Measurements from ENCODE around the gene SLC16A8. TPM values are rescaled to one million over a fixed set of nuclear protein-coding genes. Genes with fewer than 3 reads are reported as not detected.
"Not testable (repeated sequence)": the region's sequence is repeated elsewhere in the genome, so short reads cannot be mapped to it uniquely, and the experiment has no call there.

The SLC16A8 gene
- polyA plus RNA-seq, 3 donors = 1.6 to 3.0 (median 2.1) TPM

DNA sequence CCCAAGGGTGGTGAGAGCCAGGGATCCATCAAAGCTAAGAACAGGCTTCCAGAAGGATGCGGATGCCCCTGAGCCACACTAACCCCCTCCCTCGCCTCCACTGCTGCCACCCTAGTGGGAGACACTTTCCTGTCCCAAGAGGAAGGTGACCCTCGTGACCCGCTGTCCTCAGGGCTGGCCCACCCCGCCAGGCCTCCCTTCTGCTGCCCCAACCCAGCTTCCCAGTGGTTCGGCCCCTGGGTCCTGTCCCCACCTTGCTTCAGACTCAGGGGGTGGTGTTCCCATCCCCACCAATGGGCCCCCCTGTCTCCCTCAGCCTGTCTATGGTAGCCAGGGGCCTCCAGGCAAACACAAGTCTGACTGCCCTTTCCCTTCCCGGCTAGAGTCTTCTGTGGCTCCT lies 33.3 kb downstream of the SLC16A8 start:
- no peak for DNase-seq

DNA sequence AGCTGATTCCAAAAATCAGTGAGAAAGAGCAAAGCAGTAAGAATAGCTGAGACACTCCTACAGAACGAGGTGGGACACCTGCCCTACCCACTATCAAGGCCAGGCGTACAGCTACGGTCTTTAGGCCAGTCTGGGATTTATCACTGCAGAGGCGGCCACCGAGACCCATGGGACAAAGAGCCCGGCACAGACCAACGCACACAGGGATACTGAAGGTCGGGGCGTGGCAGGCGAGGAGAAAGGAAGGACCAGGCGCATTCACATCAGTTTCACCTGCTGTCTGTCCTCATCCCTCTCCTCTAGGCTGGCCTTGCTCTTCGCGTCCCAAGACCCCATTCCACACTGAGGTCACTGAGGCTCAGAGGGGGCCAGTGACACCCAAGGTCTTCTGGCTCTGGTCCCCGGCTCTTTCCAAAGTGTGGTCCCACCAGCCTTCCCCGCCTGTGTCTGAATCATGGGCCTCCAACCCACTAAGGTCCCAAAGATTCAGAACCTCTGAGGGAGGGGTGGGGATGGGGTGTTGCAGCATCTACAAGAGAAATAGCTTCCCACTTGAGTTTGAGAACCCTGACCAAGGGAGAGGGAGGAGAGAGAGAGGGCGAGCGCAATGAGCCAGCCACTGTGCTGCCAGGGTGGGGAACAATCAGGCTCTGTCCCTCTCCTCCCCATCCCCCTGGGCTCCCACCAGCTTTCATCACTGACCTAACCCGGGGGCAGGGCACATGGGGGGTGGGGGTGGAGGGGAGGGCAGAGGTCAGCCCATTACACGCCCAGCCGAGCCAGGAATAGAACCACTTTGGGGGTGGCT lies 34.0 kb downstream of the SLC16A8 start:
- no peak for DNase-seq

DNA sequence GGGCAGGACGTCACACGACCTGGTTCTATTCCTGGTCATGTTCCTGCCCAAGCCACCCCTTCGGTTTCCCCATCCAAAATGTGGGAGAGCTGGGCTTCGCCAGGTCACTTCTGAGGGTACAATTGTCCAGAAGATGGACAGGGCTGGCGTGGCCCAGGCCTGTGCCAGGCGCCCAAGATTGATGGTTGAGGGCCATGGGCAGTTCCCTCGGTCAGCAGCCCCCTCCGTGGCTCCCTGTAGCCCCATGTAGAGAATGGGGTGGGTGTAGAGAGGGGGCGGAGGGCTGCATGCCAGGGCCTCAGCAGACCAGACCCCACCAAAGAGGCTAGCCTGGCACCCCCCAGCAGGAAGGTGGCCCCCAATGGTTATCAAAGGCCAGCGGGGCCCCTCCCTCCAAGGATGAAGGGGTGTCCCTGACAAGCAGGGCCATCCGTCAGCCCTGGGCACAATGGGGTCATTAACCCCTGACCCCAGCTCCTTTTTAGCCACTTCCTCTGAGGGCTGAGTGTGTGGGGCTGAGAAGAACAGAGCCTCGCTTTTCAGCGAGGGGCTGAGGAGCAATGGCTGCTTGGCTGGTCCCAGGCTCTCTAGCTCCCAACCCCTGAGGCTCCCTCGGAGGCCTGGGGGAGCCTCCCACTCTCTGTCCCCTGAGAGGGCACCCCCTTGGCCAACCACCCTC lies 37.8 kb downstream of the SLC16A8 start:
- no peak for DNase-seq

DNA sequence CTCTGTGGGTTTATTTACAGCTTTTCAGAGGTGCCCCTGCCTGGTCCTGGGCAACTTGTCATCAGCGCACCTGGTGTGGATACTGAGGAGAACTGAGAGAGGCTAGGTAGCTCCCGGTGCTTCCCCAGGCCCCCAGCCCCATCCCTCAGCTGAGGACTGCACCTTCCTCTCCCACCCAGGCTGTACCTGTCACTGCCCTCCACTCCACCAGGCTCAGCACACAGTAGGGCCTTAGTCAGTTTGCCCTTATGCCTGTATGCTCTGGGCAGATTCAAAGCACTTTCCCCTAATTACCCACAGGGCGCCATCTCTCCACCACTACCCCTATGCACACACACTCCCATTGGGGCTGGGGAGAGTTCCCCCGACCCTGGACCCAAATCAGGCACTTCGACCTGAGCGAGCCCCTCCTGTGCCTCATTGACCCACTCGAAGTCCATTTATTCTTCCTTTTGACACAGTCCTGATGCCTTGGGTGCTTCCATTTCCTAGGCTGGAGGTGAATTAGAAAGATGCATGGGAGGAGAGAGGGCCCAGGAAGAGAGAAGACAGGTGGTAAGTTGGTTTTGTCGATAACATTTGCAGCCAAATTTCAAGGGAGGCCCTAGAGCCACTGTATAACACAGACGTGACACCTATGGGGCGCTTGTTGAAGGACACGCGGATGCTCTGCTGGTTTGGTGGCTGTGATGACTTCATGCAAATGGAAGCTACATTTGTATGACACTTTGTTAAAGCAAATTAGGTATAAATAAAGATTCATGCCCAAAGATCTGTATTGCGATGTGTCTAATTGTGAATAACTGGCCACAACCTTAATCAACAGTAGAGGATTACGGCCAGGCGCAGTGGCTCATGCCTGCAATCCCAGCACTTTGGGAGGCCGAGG lies 40.6 kb downstream of the SLC16A8 start:
- DNase-seq = no peak

DNA sequence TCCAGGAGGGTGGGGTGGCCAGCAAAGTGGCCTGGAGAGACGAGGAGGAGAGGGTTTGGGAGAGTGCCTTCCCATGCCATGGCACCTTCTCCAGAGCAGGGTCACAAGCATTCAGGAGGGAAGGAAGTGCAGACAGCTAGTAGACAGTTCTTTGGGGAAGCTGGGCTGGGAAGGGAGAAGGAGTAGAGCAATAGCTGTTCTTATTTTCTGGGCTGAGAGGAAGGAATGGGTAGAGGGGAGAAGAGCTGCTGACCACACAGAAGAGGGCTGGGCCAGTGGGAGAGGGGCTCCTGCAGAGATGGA lies 41.5 kb downstream of the SLC16A8 start:
- DNase-seq = no peak

DNA sequence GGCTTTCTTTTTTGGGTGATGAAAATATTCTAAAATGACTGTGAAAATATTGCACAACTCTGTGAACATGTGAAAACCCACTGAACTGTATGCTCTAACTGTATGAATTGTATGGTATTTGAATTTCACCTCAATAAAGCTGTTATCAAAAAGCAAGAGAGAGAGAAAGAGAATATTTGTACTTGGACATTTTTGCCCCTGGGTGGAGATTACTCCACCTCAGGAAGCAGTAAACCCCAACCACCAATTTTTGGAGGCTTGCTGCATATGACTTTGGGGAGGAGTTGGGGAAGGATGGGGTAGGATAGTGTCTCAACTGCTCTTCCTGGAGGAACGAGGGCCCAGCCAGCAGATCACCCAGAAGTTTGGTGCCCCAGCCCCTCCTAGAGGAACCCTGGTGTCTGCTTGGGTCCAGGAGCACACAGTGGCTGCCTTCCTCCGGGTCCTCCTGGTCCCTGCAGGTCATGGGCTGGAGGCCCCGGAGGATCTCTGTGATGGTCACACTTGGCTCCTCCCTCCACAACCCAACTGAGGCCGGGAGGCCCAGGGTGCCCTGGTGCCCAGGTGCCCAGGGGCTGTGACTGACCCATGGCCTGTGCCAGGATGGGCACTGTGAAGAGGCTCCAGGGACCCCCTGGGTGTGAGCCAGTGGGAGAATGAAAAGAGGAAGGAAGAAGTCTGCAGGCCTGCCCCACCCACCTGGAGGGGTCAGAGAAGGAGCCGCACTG lies 42.1 kb downstream of the SLC16A8 start:
- no peak for DNase-seq

DNA sequence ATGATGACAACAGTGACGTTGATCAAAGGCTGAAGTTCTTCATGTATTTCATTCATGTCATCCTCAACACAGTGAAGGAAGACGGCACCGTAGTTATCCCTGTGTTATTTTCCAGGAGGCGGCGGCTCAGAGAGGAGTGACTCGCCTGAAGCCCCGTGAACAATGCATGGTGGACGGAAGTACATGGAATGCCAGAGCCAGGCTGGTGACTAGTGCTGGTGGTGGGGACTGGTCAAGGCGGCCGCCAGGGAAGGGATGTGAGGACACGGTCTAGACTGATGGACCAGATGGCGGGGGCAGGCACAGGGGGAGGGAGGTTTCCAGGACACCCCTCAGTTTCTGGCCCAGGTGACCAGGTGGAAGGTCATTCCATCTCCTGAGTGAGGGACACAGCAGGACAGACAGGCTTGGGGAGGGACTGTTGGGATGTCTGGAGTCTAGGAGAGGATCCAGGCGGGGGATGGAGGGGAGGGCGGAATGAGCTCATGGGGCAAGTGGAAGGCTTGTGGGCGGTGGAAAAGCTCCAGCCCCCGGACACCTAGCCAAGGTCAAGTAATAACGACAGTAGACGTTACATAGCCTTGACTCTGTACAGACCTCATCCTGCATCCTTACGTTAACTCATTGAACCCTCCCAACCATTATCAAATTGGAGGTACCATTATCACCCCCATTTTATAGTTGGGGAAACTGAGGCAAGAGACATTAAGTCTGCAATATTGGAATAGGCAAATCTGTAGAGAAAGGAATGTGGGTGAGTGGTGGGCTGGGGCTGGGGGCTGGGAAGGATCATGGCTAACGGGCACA lies 42.8 kb downstream of the SLC16A8 start:
- no peak for DNase-seq

DNA sequence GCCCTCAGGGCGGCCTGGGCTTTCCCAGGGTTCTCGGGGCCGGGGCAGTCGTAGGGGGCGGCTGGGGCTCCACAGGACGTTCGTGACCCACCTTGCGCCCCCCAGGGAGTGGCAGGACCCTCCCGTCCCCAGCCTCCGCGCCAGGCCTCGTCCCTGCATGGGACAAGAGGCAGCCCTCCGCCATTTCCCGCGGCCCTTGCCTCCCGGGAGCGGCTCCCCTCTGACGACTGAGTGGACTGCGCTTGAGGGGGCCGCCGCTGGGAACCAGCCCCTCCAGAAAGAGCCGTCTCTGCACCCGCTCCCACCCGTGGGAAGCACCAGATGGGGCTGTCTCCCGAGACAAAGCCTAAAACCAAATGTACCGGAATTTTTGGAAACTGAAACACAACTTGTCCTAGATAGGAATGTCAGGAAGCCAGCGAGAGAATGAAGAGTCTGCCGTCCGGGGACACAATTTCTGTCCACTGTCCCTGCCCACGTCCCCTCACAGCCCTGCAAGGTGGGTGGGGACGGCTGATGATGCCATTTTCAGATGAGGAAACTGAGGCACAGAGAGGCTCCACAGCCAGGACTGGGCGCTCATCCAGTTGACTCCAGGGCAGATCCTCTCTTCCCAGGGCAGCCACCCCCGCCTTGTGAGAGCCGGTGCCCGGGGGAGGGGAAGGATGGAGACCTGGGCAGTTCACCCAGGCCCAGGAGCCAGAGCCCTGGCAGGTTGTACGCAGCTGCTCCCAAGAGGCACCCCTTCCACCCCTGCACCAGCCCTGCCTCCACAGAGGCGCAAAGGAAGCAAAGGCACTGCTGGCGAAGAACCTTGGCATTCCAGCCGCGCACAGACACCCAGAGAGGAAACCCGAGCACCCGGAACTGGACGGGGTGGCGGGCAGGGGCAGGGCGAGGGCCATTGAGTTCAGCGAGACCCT lies 44.8 kb downstream of the SLC16A8 start:
- no peak for DNase-seq

DNA sequence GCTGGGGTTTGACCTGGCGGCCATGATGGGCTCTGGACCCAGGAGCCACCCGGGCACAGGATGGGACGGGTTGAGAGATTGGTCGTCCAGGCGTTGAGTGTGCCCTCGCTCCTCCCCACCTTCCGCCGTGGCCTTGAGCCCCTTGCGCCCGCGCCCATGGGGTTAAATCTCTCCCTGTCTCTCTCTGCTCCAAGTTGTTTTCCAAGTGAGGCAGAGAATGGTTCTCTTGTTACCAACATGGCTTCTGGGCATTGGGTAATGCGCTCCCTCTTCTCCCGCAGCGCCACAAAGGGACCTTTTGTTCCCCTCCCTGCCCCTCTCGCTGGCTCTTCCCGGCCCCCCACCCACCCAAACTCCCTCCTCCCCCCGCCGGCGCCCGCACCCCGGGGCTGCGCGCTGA lies 45.6 kb downstream of the SLC16A8 start:
- no peak for DNase-seq

DNA sequence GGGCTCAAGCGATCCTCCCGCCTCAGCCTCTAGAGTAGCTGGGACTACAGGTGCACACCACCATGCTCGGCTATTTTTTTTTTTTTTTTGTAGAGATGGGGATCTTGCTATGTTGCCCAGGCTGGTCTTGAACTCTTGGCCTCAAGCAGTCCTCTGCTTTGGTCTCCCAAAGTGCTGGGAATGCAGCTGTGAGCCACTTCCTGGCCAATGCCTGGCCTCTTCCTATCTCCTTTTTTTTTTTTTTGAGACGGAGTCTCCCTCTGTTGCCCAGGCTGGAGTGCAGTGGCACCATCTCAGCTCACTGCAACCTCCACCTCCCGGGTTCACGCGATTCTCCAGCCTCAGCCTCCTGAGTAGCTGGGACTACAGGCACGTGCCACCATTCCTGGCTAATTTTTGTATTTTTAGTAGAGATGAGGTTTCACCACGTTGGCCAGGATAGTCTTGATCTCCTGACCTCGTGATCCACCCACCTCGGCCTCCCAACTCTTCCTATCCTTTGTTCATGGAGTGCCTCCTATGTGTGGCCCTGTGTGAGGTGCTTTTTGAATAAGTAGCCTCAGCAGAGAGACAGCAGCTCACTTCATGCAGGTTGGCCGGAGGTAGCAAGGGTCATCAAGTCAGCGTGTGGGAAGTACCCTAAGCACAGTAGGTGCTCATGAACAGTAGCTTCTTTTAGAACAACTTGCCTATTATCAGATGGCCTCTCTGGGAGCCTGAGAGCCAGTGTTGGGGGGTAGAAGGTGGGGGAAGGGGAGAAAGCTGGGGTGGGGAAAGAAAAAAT lies 46.4 kb downstream of the SLC16A8 start:
- DNase-seq = not testable (repeated sequence)

DNA sequence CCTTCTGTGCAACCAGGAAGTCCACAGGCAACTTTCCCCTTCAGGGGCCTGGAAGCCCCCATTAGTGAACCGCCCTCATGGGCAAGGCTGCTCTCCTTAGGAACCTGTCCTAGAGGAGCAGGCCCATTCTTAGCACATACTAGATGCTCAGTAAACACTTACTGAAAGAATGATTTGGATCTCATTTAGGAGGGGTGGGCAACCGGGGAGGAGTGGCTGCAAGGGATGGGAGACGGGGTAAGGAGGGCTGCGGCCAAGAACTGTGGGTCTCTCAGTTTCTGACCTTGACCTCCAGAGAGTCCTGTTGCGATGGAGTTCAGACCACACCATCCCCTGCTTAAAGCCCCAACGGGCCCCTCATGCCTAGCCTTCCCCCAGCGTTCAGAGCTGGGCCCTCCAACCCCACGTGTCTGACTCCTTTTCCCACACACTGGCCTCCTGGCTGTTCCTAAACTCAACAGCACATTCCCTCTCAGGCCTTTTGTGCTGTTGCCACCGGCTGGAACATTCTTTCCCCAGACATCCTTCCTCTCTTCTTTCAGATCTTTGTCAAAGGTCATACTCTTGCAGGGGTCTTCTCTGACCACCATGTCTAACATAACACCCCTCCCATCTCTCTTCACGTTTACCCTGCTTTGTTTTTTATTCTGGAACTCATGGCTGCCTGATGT lies 47.5 kb downstream of the SLC16A8 start:
- DNase-seq = no peak

DNA sequence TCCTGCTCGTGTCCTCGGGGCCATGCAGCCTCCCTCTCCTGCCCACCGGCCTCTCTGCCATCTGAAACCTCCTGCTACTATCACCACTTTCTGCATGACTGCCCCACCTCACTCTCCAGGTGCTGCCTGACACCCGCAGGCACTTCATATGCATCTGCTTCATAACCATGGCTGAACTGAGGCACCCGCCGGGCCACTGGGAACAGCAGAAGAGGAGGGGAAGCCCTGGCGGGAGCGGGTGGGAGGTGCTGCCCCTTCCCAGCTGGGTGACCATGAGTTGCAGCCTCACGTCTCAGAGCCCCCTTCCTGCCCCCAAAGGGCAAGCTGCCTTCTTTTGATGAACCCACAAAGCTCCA lies 48.5 kb downstream of the SLC16A8 start:
- DNase-seq = no peak

DNA sequence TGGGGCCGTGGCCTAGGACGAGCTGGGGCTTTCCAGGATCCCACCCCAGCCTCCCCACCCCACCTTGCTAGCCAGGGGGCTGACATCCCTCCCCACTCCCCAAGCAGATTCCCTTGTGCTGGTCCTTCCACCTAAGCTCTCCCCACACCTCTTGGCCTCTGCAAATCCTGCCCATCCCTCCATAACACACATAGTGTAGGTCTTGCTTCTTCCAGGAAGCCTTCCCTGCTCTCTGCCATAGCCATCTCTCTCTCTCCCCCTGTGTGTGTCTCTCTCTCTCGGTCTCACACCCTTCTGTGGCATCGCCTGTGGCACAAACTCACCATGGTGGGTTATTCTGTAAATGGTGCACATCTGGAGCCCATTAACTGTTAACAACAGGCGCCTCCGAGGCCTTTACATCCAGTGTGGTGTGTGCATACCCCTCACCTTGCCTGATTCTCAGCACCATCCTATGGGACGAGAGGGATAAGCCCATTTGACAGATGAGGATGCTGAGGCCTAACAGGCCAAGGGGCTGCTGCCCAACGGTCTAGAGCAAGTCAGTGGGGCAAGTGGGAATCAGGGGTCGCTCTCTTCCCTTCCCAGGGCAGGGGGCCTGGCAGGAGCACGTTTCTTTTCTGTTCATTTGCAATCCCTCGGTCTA lies 49.0 kb downstream of the SLC16A8 start:
- DNase-seq = no peak

DNA sequence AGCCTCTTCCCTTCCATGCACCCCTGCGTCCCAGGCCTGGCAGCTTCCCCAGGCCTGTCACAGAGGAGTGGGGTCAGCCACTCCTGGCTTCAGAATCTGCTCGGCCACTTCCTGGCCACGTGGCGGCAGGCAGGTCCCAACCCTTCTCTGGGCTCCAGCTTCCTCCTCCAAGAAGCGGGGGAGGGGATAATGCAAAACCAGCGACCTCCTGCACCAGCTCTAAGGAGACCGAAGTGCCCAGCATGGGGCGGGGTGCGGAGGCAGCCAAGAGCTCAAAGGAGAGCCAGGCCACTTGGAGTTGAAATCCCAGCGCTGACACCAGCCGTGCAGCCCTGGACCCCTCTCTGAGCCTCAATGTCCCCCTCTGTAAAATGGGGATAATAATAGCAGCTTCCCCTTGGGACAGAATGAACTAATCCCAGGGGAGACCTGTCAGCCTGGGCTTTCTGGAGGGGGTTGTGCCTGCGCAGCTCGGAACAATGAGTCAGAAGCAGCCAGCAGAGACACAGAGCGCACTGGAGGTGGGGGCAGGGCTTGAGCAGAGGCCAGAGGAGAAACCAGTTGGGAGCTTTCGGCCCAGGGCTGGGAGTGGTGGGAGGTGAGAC lies 49.6 kb downstream of the SLC16A8 start:
- peak; percentile 55 for DNase-seq

DNA sequence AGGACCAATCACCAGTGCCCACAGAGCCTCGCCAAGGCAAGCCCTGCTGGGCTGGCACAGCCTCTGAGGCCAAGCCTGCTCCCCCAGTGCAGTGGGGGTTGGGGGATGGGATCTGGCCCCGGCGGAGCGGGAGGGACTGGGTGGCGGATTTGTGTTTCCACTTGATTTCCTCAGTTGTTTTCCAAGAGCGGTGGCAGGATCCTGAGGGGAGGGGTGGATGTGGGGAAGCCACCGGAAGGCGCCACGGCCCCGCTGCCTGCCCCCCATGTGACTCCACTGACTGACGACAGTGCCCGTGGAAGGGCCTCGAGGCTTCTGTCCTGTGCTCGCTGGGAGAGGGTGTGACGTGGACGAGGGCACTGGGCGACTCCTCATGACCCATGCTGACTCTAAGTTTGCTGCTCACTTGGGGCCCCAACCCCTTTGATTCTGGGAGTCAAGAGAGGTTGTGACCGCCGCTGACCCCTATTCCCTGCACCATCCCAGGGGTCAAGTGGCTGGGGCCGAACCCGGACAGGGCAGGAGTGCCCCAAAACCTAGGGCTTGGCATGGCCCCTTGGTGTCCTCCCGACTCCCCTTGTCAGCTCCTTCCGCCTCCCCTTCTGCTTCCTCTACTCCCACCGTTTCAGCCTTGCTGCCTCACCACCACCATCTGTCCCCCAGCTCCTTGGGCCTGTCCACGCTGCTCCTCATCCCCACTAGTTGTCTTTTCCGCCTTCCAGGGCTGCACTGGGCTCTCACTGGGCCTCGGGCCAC lies 50.3 kb downstream of the SLC16A8 start:
- DNase-seq = no peak

DNA sequence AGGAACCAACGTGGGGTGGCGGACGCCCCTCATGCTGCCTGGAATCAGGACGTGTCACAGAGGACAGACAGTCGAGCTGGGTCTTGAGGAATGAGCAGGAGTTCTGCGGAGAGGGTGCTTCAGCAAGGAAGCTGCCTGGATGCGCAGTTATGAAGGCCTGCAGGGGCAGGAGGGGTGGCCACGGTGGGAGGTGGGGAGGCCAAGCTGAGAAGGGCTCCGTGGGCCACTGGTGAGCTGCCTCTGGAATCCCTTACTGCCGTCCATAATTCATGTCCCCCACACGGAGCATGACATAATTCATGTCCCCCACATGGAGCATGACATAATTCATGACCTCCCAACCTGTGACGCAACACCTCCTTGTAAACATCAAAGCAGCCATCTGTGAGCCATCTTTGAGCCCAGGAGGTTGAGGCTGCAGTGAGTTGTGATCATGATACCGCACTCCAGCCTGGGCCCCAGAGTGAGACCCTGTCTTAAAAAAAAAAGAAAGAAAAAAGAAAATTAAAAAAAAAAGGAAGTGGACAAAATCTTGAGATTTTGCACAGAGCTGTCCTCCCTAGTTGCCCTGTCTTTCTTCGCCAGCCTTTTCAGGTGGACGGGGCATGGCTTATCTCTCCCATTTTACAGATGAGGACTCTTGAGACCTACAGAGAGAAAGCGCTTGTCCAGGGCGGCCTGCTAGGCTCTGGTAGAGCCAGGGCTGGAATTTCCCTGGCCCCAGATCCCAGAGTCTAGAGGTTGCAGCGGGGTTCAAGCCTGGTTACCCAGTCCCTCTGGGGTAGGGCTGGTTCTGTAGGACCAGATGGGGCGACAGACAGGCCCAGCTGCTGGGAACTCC lies 51.1 kb downstream of the SLC16A8 start:
- DNase-seq = no peak

All from renal pelvis (tissue), 4 donors.